ENCODE measurements around the gene POLG2.
"Not testable (repeated sequence)": the region's sequence is repeated elsewhere in the genome, so short reads cannot be mapped to it uniquely, and the experiment has no call there.

Gene POLG2

DNA sequence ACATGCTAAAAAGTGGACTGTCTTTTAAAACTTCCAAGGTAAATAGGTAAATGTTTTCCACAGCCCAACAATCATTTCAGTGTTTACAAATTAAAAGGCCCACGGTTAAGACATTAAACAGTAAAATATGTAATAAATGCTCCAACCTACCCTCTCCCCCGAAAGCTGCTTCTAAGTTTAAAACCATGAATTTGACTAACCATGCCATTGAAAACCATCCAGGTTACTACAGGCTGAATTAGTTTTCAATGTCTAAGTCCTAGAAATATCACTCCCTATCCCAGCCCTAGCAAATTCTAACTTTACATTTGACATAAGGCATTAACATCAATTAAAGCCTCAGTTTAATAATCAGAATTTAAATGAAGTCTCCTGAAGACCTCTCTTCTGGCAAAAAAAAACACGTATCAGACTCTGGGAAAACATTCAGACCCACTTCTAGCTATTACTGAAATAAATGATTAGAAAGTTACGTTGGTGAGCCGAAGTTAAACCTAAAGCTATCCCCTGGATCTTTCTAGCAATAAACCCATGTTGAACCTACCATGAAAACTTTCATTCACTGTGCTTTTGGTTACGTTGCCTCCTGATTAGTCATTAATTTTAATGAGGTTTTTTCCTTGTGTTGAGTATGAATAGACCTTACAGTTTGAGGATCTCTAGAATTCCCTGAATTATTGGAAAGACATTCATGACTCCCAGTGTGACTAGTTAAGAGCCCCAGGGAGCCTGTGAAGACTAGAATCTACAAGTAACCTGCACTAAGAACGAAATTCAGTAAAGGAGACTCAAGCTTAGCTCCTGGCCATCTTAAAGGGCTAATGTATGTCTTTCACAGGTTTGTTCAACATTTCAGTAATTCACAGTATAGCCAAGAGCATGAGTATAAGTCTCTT, 1.7 kb upstream of the POLG2 start:
- H3K4me3 ChIP-seq (ENCODE audit: control insufficient read depth, low read depth, low read length) = no peak overlapping the region
- no peak for DNase-seq (ENCODE audit: low read depth)

DNA sequence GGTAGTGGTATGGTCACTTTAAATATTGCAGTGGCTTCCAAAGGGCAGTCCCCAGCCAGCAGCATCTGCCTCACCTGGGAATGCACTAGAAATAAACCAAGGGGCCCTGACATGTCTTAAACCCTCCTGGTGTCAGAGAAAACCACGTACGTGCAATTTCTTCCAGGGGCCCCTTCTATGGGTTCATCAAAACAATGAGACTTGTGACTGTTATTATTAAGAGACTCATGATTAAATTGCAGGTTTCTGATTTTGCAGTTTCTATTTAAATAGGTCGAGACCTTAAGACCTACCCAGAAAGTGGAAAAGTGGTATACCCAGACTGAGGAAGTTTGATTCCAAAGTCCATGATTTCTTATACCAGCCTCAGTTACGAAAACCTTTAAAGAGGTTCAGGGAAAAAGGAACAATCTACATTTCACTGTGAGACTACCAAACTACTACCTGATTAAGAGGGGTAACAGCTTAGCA, 746 bp upstream of the POLG2 start:
- DNase-seq (ENCODE audit: low read depth) = no peak
- peak overlapping the region; percentile 78 for H3K4me3 ChIP-seq (ENCODE audit: control insufficient read depth, low read depth, low read length)
- no peak for TF ChIP-seq CTCF (IDR thresholded peaks at IDR 0.05; ENCODE audit: control insufficient read depth, insufficient read depth, low read depth, low read length, missing control alignments)

More for the DNA sequence above, 1.7 kb upstream of the POLG2 start:
- no peak for TF ChIP-seq CTCF (IDR thresholded peaks at IDR 0.05; ENCODE audit: control insufficient read depth, insufficient read depth, low read depth, low read length, missing control alignments)

DNA sequence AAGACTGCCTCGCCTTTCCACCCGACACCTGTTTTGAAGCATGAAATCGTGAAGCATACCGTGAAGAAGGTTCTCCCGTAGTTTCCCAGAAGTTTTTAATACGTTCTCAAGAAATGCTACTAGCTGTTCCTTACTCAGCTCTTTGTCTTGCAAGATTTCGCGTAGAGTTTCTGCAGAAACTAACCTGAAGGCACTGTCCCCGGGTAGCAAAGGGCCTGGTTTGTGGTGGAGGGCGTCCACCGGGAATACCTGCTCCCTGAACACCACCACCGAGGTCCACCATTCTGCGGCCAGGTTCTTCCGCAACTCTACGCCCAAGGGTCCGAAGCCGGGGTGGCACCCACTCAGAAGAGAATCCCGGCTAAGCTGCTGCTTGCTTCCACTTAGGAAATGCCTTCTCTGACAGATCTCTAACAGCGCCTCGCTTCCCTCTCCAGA, 487 bp downstream of the POLG2 start:
- no peak for TF ChIP-seq CTCF (IDR thresholded peaks at IDR 0.05; ENCODE audit: control insufficient read depth, insufficient read depth, low read depth, low read length, missing control alignments)
- DNase-seq (ENCODE audit: low read depth) = no peak
- peak overlapping the region; percentile 78 for H3K4me3 ChIP-seq (ENCODE audit: control insufficient read depth, low read depth, low read length)

DNA sequence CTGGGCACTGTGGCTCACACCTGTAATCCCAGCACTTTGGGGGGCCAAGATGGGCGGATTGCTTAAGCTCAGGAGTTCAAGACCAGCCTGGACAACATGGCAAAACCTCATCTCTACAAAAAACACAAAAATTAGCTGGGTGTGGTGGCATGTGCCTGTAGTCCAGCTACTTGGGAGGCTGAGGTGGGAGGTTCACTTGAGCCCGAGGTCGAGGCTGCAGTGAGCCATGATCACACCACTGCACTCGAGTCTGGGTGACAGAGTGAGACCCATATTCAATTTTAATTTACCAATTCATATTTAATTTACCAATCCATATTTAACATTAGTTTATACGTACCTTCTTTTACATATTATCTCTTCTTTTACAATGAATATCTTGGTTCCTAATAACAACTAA, 1.6 kb downstream of the POLG2 start:
- not testable (repeated sequence) for H3K4me3 ChIP-seq (ENCODE audit: control insufficient read depth, low read depth, low read length); DNase-seq (ENCODE audit: low read depth)

- TF ChIP-seq CTCF (IDR thresholded peaks at IDR 0.05; ENCODE audit: control insufficient read depth, insufficient read depth, low read depth, low read length, missing control alignments) = no peak
- DNase-seq (ENCODE audit: low read depth) = no peak
- H3K4me3 ChIP-seq (ENCODE audit: control insufficient read depth, low read depth, low read length) = no peak overlapping the region
Measured at GRCh38 chr17:64494121-64494520, 2.7 kb downstream of the POLG2 start.

- TF ChIP-seq CTCF (IDR thresholded peaks at IDR 0.05; ENCODE audit: control insufficient read depth, insufficient read depth, low read depth, low read length, missing control alignments) = peak; percentile 36
- no peak for DNase-seq (ENCODE audit: low read depth)
Measured at GRCh38 chr17:64492481-64493109, 4.3 kb downstream of the POLG2 start.

GRCh38 chr17:64491994-64492393, 4.9 kb downstream of the POLG2 start:
- H3K4me3 ChIP-seq (ENCODE audit: control insufficient read depth, low read depth, low read length) = no peak overlapping the region
- no peak for DNase-seq (ENCODE audit: low read depth)
- no peak for TF ChIP-seq CTCF (IDR thresholded peaks at IDR 0.05; ENCODE audit: control insufficient read depth, insufficient read depth, low read depth, low read length, missing control alignments)

More at GRCh38 chr17:64492481-64493109, 4.3 kb downstream of the POLG2 start:
- H3K4me3 ChIP-seq (ENCODE audit: control insufficient read depth, low read depth, low read length) = no peak overlapping the region
